ENCODE results near the gene ATP6V0D1.
"Not testable (repeated sequence)": the region's sequence is repeated elsewhere in the genome, so short reads cannot be mapped to it uniquely, and the experiment has no call there.

The ATP6V0D1 gene

GRCh38 chr16:67480833-67481560, at the start of gene ATP6V0D1:
ATP6V0D1 (minus strand) TSS chr16:67481157; CDS start chr16:67481086, 71 bp downstream.
- peak; percentile 80 for DNase-seq

- DNase-seq: no peak
These were observed 49.3 kb upstream of the ATP6V0D1 start for GRCh38 chr16:67530013-67530939.

GRCh38 chr16:67529582-67530012, 48.6 kb upstream of the ATP6V0D1 start:
- DNase-seq: no peak

- no peak for DNase-seq
These were observed 48.1 kb upstream of the ATP6V0D1 start for GRCh38 chr16:67528870-67529581.

DNA sequence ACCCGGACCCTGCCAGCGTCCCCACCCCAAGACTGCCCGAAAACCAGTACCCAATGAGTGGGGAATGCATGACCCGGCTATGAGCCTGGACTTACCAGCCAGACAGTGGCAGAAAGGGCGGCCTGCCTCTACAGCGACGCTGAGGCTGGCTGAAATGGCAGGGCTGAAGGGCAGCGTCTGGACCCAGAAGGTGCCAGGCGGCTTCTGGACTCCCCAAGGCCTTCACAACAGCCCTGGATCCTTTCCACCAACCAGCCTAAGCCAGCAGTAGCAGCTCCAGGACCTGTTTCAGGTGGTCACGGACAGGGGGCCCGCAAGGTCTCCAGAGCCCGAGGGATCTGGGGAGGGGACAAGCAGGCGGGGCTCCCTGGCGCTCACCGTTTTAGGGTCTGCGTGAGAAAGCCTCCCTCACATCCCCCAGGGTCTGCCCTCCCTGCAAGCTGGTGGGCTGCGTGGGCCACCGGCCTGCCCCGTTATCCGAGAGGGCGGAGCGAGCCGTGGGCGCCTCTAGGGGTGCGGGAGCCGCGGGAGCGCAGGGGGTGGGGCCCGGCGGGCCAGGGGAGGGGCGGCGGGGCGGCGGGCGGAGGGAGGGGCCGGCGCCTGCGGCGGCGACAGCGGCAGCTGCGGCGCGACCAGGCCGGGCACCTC, 47.4 kb upstream of the ATP6V0D1 start, which contains the start of gene RIPOR1:
Gene RIPOR1, plus strand, starts transcription at position 608 of the 648 bp plus-strand sequence. CDS start 9,618 bp downstream, outside the sequence.
- no peak for DNase-seq

- no peak for DNase-seq
These were observed 45.3 kb upstream of the ATP6V0D1 start for GRCh38 chr16:67526149-67526791.

- DNase-seq: no peak
These were observed 44.4 kb upstream of the ATP6V0D1 start for GRCh38 chr16:67525176-67525860.

- peak; percentile 77 for DNase-seq
These were observed 40.3 kb upstream of the ATP6V0D1 start for GRCh38 chr16:67521095-67521804.

DNA sequence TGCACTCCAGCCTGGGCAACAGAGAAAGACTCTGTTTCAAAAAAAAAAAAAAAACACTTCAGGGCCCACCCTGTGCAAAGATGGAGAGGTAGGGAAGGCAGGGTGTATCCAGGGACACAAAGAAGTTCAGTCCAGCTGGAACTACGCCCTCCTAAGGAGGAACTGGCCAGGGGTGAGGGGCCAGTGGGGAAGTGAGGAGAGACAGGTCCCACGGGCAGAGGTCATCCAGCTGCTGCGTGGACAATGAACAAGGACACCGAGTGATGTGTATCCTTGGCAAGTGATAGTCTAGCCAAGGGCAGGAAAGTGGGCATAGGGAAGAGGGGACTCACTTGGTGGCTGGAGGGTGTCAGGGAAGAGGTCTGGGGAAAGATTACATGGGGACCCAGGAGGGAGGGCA, 38.3 kb upstream of the ATP6V0D1 start:
- no peak for DNase-seq

DNA sequence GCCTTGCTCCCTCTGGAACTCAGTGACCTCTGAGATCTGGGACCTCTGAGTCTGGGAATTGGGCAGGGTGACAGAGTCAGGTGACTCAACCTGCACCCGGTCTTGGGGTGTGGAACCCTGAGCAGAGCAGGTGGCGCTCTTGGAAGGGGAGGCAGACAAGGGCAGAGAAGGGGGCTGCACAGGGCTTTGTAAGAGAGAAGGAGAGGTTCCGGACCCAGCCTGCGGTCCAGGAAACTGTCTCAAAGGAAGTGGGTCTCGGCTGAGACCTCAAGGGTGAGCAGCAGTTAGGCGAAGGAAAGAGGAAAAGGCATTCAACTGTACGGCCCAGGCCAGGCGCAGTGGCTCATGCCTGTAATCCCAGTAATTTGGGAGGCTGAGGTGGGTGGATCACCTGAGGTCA, 37.7 kb upstream of the ATP6V0D1 start:
- DNase-seq: no peak

DNA sequence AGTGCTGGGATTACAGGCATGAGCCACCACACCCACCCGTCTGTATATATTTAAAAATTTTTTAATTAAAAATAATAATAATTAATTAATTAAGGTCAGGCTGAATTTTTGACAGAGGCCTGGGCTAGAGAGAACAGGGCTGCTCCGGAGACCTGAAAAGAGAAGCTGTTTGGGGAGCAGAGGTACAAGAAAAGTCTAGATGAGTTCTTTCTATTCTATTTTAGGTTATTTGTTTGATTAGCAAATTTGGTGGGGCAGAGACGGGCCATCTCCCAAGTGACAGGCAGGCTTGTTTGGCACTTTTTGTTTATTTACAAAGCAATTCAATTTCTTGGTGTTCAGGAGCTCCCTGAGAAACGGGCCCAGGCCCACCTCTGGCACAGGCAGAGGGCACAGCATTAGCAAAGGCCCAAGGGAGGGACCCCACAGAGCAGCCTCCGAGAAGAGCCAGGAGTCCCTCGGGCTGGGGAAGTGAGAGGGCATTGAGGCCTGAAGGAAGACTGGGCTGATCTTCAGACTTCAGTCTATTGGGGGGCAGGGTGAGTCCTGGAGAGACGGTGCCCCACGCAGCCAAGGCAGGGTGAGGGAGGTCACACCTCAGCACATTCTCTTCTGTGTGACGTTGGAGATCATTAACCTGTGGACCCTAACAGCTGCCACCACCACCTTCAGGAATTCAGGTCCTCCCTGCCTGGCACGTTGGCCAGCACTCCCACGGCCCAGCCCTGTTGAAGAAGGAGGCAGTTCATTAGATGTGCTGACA, 36.9 kb upstream of the ATP6V0D1 start:
- no peak for DNase-seq

- DNase-seq: no peak
These were observed 36.1 kb upstream of the ATP6V0D1 start for GRCh38 chr16:67517155-67517445.

- no peak for DNase-seq
These were observed 35.6 kb upstream of the ATP6V0D1 start for GRCh38 chr16:67516296-67517154.

GRCh38 chr16:67514382-67514828, 33.4 kb upstream of the ATP6V0D1 start:
- peak; percentile 22 for DNase-seq

DNA sequence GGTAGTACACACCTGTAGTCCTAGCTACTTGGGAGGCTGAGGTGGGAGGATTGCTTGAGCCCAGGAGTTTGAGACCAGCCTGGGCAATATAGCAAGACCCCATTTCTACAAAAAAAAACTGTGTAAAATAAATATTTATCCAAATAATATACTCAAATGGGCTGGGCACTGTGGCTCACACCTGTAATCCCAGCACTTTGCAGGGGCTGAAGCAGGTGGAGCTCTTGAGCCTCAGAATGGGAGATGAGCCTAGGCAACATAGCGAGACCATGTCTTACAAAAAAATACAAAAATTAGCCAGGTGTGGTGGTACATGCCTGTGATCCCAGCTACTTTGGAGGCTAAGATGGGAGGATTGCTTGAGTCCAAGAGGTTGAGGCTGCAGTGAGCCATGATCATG, 32.9 kb upstream of the ATP6V0D1 start:
- not testable (repeated sequence) for DNase-seq

DNA sequence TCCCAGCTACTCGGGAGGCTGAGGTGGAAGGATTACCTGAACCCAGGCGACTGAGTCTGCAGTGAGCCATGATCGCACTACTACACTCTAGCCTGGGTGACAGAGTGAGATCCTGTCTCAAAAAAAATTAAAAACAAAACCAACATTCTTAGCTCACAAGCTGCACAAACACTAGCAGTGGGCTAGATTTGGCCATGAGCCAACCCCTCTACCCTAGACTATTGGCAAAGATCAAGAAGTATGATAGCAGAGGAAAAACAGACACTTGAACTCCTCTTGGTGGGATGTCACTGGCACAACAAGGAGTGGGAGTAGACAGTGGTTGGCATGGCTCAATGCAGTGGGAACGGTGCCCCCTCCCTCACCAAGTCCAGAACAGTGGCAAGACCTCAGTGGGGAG, 28.1 kb upstream of the ATP6V0D1 start:
- DNase-seq: no peak

GRCh38 chr16:67506468-67506867, 25.5 kb upstream of the ATP6V0D1 start:
- no peak for DNase-seq

DNA sequence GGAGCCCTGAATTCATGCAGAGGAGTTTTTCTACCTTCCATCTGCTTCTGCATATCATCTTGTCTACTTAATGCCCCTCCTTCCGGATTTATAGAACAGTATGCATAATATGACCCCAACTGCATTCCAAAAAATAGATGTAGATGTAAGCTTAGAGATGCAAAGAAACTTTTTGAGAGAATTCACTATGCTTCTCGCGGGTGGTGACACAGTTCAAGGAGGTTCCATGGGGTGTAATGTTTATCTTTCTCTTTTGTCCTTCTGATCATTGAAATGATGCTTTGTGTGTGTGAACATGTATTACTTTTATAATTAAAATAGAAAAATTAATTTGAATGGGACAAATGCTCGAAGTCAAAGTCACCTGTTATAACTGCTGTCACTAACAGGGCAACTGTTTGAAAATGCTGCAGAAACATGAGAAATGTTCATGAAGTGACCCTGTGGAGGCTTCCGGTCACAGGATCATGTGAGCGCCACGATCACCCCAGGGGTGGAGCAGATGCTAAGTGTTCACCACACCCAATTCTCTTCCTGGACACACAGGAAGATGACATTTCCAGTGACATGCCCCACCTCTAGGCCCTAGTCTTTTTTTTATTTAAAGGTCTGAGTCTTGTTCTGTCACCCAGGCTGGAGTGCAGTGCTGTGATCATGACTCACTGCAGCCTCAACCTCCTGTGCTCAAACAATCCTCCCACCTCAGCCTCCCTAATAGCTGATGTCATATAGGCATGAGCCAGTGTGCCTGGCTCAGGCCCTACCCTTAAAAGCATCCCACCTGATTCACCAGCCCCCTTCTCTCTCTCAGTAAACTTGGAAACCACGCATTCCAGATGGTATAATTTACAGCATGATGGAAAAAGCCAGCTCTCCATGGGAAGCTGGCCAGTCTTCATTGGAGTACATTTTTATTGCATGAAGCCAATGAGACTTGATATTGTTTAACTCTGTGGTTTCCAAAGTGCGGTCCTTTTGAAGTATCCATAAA, 23.4 kb upstream of the ATP6V0D1 start:
- DNase-seq: no peak
